Astrocyte of the hippocampus (primary cell): Measurements from ENCODE around the gene CXCL11.
"Not testable (repeated sequence)": the region's sequence is repeated elsewhere in the genome, so short reads cannot be mapped to it uniquely, and the experiment has no call there.

Experiments
- DNase-seq: peaks from one replicate; pipeline ENCODE4 v3.0.0; 2011; ENCODE audit warnings: low read depth, low spot score

CXCL11 gene

DNA sequence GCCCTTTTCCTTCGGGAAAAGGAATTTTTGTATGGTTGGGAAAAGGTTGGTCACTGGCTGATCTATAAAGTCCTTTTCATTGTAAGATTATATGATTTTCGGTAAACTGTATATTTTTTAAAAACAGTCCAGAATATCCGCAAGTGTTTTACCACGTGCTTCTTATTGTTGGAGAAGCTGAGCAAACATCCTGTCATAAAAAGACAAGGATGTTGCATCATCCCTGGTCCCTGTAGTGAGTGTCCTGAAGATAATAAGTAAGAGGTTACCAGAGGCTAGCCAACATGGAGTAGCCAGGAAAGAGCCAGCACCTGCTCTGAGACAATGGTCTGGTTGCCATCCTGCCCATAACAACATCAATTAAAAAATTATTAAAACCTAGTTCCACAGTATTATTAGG is 33.7 kb downstream of the CXCL11 start:
- DNase-seq: no peak

- DNase-seq: no peak
Observed at GRCh38 chr4:76001700-76002099, 34.2 kb downstream of the CXCL11 start.

DNA sequence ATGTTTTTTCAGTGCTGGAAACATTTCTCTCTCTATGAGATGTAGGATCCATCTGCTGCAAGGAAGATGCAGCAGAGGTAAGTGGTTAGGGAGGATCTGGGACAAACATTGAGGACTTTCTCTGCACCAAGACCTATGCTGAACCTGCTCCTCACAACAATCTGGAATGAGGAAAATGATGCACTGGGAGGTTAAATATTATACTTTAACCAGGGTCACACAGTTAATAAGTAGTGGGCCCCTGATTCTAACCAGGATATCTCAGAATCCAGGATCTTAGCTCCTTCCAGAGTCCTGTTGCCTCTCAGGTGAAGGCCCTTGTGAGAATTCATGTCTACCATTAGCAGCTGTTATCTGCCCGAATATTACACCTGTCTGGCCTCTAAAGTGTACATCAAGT is 35.6 kb downstream of the CXCL11 start:
- no peak for DNase-seq

GRCh38 chr4:75998525-75999147 is 37.2 kb downstream of the CXCL11 start:
- not testable (repeated sequence) for DNase-seq

DNA sequence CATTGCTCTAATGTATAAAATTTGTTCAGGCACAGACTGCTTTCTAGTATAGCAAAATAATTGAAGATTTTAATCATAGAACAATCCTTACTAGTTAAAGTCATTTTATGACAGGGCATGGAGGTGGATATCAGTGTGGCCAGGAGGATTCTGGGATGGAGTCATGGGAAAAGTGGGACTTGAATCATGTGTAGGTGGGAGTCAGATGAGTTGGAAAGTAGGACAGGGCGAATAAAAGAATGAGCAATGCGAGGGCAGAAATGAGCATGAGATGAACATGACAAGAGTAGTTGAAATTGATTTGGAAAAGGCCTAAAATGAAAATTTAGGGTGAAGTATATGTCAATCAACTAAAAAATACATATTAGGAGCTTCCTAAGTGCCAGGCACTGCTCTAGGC is 37.9 kb downstream of the CXCL11 start:
- DNase-seq: no peak

DNA sequence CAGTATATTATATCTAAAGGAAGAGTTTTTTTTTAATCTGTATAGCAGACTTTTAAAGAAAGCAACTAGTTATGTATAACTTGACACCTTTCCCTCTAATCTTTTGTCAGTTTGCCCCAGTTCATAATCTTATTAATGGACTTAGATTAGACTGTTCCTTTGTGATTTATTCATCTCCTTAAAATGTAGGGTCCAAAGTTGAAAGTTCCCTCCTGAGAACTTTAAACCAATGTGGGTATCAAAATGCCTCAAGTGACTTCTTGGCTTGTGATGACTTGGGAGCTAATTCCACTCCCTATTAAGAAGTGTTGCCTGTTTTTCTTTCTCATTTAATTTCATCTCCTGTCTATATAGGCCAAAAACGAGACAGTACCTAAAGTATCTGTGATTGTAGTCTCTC is 38.8 kb downstream of the CXCL11 start:
- no peak for DNase-seq

- peak; percentile 64 for DNase-seq
Observed at GRCh38 chr4:75995727-75996126, 40.1 kb downstream of the CXCL11 start.

GRCh38 chr4:75992462-75992861 is 43.4 kb downstream of the CXCL11 start:
- DNase-seq: no peak

- peak; percentile 40 for DNase-seq
Observed at GRCh38 chr4:75989846-75990528, 45.9 kb downstream of the CXCL11 start.

DNA sequence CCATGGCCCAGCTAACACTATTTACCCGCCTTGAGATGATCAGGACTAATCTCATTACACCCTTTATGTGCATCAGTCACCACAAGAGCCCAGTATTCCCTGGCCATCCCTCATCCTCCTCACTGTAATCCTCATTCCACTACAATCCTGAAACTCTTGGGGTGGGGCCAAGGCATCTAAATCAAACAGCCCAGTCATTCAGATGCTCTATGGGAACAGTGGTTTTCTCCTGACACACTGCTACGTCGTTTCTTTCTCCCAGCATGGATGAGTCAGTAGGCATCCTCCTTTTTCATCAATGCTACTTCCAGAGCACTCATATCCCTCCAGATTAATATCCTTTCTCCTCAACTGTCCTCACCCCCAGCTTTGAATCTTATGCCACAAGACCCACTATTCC is 50.8 kb downstream of the CXCL11 start:
- DNase-seq: peak; percentile 78
